HEK293 (cell line): ENCODE data around the gene ACHE.

Source experiments
- FEZF1 ChIP-seq: fragments of 450-650 bp; formaldehyde crosslinking; IDR thresholded peaks from 2 replicates; pipeline ENCODE4 v1.5.1; 2016; ENCODE audit warnings: missing biosample characterization, missing genetic modification characterization
- KLF8 ChIP-seq: fragments of 450-650 bp; formaldehyde crosslinking; IDR thresholded peaks from 2 replicates; pipeline ENCODE4 v1.5.1; 2016; ENCODE audit warnings: missing biosample characterization, missing genetic modification characterization
- OVOL3 ChIP-seq: fragments of 450-650 bp; formaldehyde crosslinking; IDR thresholded peaks from 2 replicates; pipeline ENCODE4 v1.5.1; 2016; ENCODE audit warnings: missing biosample characterization, missing genetic modification characterization
- TCF7L2 ChIP-seq: IDR thresholded peaks from 2 replicates; pipeline ENCODE4 v1.6.1; 2011; ENCODE audit warnings: low read depth, mild to moderate bottlenecking, inconsistent platforms, low read length, moderate library complexity, borderline replicate concordance
- TRIM28 ChIP-seq: IDR thresholded peaks from 2 replicates; pipeline ENCODE4 v1.6.1; 2011; ENCODE audit warnings: low read length, control low read depth, borderline replicate concordance
- YY1 ChIP-seq: fragments of 450-650 bp; formaldehyde crosslinking; IDR thresholded peaks from 2 replicates; pipeline ENCODE4 v1.5.1; 2018; ENCODE audit warnings: missing biosample characterization, missing genetic modification characterization
- ZFP37 ChIP-seq: fragments of 450-650 bp; formaldehyde crosslinking; IDR thresholded peaks from 2 replicates; pipeline ENCODE4 v1.5.1; 2016; ENCODE audit warnings: missing biosample characterization, missing genetic modification characterization
- ZNF169 ChIP-seq: fragments of 450-650 bp; formaldehyde crosslinking; IDR thresholded peaks from 2 replicates; pipeline ENCODE4 v1.5.1; 2016; ENCODE audit warnings: missing biosample characterization, missing genetic modification characterization
- ZNF223 ChIP-seq: fragments of 450-650 bp; formaldehyde crosslinking; IDR thresholded peaks from 2 replicates; pipeline ENCODE4 v1.5.1; 2016; ENCODE audit warnings: missing biosample characterization, missing genetic modification characterization
- ZNF274 ChIP-seq, 2 experiments: fragments of 200-500 bp in 1 of 2; fragments of 450-650 bp in 1 of 2; sonication (Bioruptor generic) in 1 of 2; formaldehyde crosslinking in 1 of 2; IDR thresholded peaks; 2 replicates each; pipeline versions ENCODE4 v1.5.1 to v1.6.1; 2014 to 2016; ENCODE audit warnings: borderline replicate concordance in 1 of 2, inconsistent platforms in 1 of 2, low read length in 1 of 2, missing biosample characterization in 1 of 2, missing genetic modification characterization in 1 of 2
- ZNF292 ChIP-seq: fragments of 450-650 bp; formaldehyde crosslinking; IDR thresholded peaks from 2 replicates; pipeline ENCODE4 v1.5.1; 2016; ENCODE audit warnings: low read depth, missing biosample characterization, missing genetic modification characterization, borderline replicate concordance
- ZNF426 ChIP-seq: fragments of 450-650 bp; formaldehyde crosslinking; IDR thresholded peaks from 2 replicates; pipeline ENCODE4 v1.5.1; 2017; ENCODE audit warnings: missing biosample characterization, missing genetic modification characterization, mild to moderate bottlenecking, inconsistent platforms, moderate library complexity
- ZNF514 ChIP-seq: fragments of 450-650 bp; formaldehyde crosslinking; IDR thresholded peaks from 2 replicates; pipeline ENCODE4 v1.5.1; 2016; ENCODE audit warnings: missing biosample characterization, missing genetic modification characterization
- ZNF544 ChIP-seq: fragments of 450-650 bp; formaldehyde crosslinking; IDR thresholded peaks from 2 replicates; pipeline ENCODE4 v1.5.0; 2017; ENCODE audit warnings: missing biosample characterization, missing genetic modification characterization
- ZNF626 ChIP-seq: fragments of 450-650 bp; sonication (Bioruptor Pico); formaldehyde crosslinking; IDR thresholded peaks from 2 replicates; pipeline ENCODE4 v1.5.1; 2018; ENCODE audit warnings: missing biosample characterization, missing genetic modification characterization, inconsistent platforms
- ZNF791 ChIP-seq: fragments of 450-650 bp; formaldehyde crosslinking; IDR thresholded peaks from 2 replicates; pipeline ENCODE4 v1.5.1; 2016; ENCODE audit warnings: missing biosample characterization, missing genetic modification characterization
- ZSCAN23 ChIP-seq: fragments of 450-650 bp; formaldehyde crosslinking; IDR thresholded peaks from 2 replicates; pipeline ENCODE4 v1.5.1; 2016; ENCODE audit warnings: missing biosample characterization, missing genetic modification characterization
- TF ChIP-seq, protein P1 (sequence below): fragments of 450-650 bp; formaldehyde crosslinking; IDR thresholded peaks from 2 replicates; pipeline ENCODE4 v1.5.1; 2016; ENCODE audit warnings: missing biosample characterization, missing genetic modification characterization, low read depth
- TF ChIP-seq, protein P2 (sequence below): fragments of 450-650 bp; formaldehyde crosslinking; IDR thresholded peaks from 2 replicates; pipeline ENCODE4 v1.5.1; 2017; ENCODE audit warnings: missing biosample characterization, missing genetic modification characterization
- TF ChIP-seq, protein P3 (sequence below): fragments of 450-650 bp; formaldehyde crosslinking; IDR thresholded peaks from 2 replicates; pipeline ENCODE4 v1.5.1; 2016; ENCODE audit warnings: missing biosample characterization, missing genetic modification characterization
- TF ChIP-seq, protein P4 (sequence below): fragments of 450-650 bp; formaldehyde crosslinking; IDR thresholded peaks from 2 replicates; pipeline ENCODE4; 2016; ENCODE audit warnings: missing biosample characterization, missing genetic modification characterization
- TF ChIP-seq, protein P5 (sequence below): fragments of 450-650 bp; formaldehyde crosslinking; IDR thresholded peaks from 2 replicates; pipeline ENCODE4 v1.5.1; 2016; ENCODE audit warnings: missing biosample characterization, missing genetic modification characterization, low read depth
- TF ChIP-seq, protein P6 (sequence below): fragments of 450-650 bp; formaldehyde crosslinking; IDR thresholded peaks from 2 replicates; pipeline ENCODE4 v1.5.1; 2016; ENCODE audit warnings: missing biosample characterization, missing genetic modification characterization

Gene ACHE

DNA sequence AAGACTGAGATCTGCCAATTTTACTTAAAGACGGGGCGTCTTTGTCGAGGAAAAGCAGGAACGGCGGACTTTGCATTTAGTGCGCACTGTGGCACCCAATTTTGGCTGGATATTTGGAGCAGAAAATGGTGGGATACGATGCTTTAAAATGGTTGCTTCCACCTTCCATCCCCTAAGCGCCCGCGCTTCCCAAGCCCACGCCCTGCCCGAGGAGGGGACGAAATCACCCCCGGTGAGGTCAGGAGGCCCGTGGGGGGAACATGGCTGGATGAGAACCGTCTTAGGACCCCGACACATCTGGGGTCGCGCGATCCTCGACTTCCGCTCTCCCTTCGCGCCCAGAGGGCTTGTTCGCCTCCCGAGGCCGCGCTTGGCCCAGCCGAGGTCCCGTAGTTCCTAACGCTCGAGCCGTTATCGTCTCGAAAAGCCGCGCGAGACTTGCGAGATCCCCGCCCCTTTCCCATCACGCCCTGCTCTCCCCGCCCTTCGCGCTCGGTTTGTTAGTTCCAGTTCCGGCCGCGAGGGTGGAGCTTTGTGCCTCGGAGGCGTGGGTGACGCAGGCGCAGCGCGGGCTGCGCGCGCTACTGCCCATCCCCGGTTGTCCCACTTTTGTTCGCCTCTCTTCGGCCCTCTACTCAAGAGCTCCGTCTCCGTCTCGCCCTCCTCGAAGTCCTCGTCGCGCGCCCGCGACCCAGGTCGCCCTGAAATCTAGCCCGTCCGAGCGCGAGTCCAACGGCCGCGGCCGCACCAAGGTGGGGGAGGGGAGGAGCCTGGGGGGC, 20.9 kb downstream of the ACHE start, which contains the start of gene SRRT (continued):
- TF ChIP-seq, protein P1, sequence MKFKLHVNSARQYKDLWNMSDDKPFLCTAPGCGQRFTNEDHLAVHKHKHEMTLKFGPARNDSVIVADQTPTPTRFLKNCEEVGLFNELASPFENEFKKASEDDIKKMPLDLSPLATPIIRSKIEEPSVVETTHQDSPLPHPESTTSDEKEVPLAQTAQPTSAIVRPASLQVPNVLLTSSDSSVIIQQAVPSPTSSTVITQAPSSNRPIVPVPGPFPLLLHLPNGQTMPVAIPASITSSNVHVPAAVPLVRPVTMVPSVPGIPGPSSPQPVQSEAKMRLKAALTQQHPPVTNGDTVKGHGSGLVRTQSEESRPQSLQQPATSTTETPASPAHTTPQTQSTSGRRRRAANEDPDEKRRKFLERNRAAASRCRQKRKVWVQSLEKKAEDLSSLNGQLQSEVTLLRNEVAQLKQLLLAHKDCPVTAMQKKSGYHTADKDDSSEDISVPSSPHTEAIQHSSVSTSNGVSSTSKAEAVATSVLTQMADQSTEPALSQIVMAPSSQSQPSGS: no peak
- TF ChIP-seq ZNF514 (tag by site-specific recombination) (no peak), TRIM28 (no peak), ZFP37 (tag by site-specific recombination) (peak; percentile 69; the same call in 1 of the 2 replicates), FEZF1 (tag by site-specific recombination) (no peak), ZNF274 (IDR thresholded peaks at IDR 0.05; ENCODE audit: low read length) (no peak), ZNF274 (tag by site-specific recombination; IDR thresholded peaks at IDR 0.05; ENCODE audit: borderline replicate concordance) (no peak), OVOL3 (tag by site-specific recombination) (peak; percentile 100), ZNF544 (tag by site-specific recombination) (no peak), ZNF426 (tag by site-specific recombination) (no peak), YY1 (tag by site-specific recombination) (peak; percentile 93), ZNF626 (tag by site-specific recombination) (no peak), ZNF791 (tag by site-specific recombination) (no peak), KLF8 (peak; percentile 99), ZNF292 (tag by site-specific recombination) (no peak), ZNF169 (tag by site-specific recombination) (no peak), ZNF223 (tag by site-specific recombination) (no peak), TCF7L2 (no peak), ZSCAN23 (no peak)
- TF ChIP-seq, protein P2, sequence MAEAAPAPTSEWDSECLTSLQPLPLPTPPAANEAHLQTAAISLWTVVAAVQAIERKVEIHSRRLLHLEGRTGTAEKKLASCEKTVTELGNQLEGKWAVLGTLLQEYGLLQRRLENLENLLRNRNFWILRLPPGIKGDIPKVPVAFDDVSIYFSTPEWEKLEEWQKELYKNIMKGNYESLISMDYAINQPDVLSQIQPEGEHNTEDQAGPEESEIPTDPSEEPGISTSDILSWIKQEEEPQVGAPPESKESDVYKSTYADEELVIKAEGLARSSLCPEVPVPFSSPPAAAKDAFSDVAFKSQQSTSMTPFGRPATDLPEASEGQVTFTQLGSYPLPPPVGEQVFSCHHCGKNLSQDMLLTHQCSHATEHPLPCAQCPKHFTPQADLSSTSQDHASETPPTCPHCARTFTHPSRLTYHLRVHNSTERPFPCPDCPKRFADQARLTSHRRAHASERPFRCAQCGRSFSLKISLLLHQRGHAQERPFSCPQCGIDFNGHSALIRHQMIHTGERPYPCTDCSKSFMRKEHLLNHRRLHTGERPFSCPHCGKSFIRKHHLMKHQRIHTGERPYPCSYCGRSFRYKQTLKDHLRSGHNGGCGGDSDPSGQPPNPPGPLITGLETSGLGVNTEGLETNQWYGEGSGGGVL (tag by site-specific recombination): peak; percentile 6; the same call in 1 of the 2 replicates
- TF ChIP-seq, protein P3, sequence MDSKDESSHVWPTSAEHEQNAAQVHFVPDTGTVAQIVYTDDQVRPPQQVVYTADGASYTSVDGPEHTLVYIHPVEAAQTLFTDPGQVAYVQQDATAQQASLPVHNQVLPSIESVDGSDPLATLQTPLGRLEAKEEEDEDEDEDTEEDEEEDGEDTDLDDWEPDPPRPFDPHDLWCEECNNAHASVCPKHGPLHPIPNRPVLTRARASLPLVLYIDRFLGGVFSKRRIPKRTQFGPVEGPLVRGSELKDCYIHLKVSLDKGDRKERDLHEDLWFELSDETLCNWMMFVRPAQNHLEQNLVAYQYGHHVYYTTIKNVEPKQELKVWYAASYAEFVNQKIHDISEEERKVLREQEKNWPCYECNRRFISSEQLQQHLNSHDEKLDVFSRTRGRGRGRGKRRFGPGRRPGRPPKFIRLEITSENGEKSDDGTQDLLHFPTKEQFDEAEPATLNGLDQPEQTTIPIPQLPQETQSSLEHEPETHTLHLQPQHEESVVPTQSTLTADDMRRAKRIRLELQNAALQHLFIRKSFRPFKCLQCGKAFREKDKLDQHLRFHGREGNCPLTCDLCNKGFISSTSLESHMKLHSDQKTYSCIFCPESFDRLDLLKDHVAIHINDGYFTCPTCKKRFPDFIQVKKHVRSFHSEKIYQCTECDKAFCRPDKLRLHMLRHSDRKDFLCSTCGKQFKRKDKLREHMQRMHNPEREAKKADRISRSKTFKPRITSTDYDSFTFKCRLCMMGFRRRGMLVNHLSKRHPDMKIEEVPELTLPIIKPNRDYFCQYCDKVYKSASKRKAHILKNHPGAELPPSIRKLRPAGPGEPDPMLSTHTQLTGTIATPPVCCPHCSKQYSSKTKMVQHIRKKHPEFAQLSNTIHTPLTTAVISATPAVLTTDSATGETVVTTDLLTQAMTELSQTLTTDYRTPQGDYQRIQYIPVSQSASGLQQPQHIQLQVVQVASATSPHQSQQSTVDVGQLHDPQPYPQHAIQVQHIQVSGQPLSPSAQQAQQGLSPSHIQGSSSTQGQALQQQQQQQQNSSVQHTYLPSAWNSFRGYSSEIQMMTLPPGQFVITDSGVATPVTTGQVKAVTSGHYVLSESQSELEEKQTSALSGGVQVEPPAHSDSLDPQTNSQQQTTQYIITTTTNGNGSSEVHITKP (tag by site-specific recombination): peak; percentile 96
- TF ChIP-seq, protein P4, sequence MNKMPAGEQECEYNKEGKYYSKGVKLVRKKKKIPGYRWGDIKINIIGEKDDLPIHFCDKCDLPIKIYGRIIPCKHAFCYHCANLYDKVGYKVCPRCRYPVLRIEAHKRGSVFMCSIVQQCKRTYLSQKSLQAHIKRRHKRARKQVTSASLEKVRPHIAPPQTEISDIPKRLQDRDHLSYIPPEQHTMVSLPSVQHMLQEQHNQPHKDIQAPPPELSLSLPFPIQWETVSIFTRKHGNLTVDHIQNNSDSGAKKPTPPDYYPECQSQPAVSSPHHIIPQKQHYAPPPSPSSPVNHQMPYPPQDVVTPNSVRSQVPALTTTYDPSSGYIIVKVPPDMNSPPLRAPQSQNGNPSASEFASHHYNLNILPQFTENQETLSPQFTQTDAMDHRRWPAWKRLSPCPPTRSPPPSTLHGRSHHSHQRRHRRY (tag by site-specific recombination): no peak
- TF ChIP-seq, protein P5, sequence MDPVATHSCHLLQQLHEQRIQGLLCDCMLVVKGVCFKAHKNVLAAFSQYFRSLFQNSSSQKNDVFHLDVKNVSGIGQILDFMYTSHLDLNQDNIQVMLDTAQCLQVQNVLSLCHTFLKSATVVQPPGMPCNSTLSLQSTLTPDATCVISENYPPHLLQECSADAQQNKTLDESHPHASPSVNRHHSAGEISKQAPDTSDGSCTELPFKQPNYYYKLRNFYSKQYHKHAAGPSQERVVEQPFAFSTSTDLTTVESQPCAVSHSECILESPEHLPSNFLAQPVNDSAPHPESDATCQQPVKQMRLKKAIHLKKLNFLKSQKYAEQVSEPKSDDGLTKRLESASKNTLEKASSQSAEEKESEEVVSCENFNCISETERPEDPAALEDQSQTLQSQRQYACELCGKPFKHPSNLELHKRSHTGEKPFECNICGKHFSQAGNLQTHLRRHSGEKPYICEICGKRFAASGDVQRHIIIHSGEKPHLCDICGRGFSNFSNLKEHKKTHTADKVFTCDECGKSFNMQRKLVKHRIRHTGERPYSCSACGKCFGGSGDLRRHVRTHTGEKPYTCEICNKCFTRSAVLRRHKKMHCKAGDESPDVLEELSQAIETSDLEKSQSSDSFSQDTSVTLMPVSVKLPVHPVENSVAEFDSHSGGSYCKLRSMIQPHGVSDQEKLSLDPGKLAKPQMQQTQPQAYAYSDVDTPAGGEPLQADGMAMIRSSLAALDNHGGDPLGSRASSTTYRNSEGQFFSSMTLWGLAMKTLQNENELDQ (tag by site-specific recombination): no peak
- TF ChIP-seq, protein P6, sequence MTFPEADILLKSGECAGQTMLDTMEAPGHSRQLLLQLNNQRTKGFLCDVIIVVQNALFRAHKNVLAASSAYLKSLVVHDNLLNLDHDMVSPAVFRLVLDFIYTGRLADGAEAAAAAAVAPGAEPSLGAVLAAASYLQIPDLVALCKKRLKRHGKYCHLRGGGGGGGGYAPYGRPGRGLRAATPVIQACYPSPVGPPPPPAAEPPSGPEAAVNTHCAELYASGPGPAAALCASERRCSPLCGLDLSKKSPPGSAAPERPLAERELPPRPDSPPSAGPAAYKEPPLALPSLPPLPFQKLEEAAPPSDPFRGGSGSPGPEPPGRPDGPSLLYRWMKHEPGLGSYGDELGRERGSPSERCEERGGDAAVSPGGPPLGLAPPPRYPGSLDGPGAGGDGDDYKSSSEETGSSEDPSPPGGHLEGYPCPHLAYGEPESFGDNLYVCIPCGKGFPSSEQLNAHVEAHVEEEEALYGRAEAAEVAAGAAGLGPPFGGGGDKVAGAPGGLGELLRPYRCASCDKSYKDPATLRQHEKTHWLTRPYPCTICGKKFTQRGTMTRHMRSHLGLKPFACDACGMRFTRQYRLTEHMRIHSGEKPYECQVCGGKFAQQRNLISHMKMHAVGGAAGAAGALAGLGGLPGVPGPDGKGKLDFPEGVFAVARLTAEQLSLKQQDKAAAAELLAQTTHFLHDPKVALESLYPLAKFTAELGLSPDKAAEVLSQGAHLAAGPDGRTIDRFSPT (tag by site-specific recombination): no peak
